Glutamatergic neuron (in vitro differentiated cells): Measurements from ENCODE around the gene NELL2. TPM values are rescaled to one million over a fixed set of nuclear protein-coding genes. Genes with fewer than 3 reads are reported as not detected.

Experiments used
- DNase-seq: peaks from one replicate; pipeline ENCODE4 v3.0.0; 2022
- H3K27ac Mint-ChIP-seq: one replicate; pipeline ENCODE4 v1.8.0; 2020; ENCODE audit warnings: mild to moderate bottlenecking, mixed read lengths, inconsistent platforms; ENCODE audit not compliant: unreplicated experiment
- H3K27me3 Mint-ChIP-seq: one replicate; pipeline ENCODE4 v1.8.0; 2020; ENCODE audit warnings: mild to moderate bottlenecking, moderate library complexity, mixed read lengths, inconsistent platforms; ENCODE audit not compliant: unreplicated experiment
- H3K36me3 Mint-ChIP-seq: one replicate; pipeline ENCODE4 v1.8.0; 2020; ENCODE audit warnings: mild to moderate bottlenecking, mixed read lengths, inconsistent platforms; ENCODE audit not compliant: unreplicated experiment
- H3K4me1 Mint-ChIP-seq: one replicate; pipeline ENCODE4 v1.8.0; 2020; ENCODE audit warnings: mild to moderate bottlenecking, low read depth, mixed read lengths, inconsistent platforms; ENCODE audit not compliant: unreplicated experiment
- H3K4me3 Mint-ChIP-seq: one replicate; pipeline ENCODE4 v1.8.0; 2020; ENCODE audit warnings: mild to moderate bottlenecking, mixed read lengths, inconsistent platforms; ENCODE audit not compliant: unreplicated experiment
- H3K9me3 Mint-ChIP-seq: one replicate; pipeline ENCODE4 v1.8.0; 2020; ENCODE audit warnings: mild to moderate bottlenecking, moderate library complexity, mixed read lengths, inconsistent platforms; ENCODE audit not compliant: unreplicated experiment
- total RNA-seq: library from RNA; stranded (reverse); fragmentation: NEBNext Ultra II Directional; extraction: Animal tissue kit (Norgen Biotek cat#: 25700); gene quantifications from one replicate; pipeline ENCODE4 v1.2.1, GENCODE V29; 2021; ENCODE audit not compliant: unreplicated experiment
- TF ChIP-seq, protein P1 (sequence below): fragments of 200-600 bp; sonication (generic); IDR thresholded peaks from one replicate; pipeline ENCODE4 v1.5.0; 2021; ENCODE audit not compliant: partially characterized antibody, unreplicated experiment

Gene NELL2
- total RNA-seq, 1 donor from 2014 or later: 140 TPM

DNA sequence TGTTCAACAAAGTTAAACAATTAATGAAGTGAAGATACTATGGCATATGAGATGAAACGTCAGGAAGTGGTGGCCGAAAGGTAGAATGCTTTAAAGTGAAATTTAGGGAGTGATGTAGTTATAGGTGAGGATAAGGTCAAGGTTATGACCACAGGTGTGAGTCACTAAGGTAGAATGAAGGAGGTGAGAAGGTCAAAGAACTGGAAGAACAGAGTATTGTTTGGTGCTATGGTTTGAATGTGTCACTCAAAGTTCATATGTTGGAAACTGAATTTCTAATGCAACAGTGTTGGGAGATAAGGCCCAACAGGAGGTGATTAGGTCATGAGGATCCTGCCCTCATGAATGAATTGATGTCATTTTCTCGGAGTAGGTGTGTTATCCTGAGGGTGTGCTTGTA, 293.6 kb downstream of the NELL2 start:
- H3K4me1 Mint-ChIP-seq: peaks cover 1% of the 10 kb centered on the region
- TF ChIP-seq, protein P1, sequence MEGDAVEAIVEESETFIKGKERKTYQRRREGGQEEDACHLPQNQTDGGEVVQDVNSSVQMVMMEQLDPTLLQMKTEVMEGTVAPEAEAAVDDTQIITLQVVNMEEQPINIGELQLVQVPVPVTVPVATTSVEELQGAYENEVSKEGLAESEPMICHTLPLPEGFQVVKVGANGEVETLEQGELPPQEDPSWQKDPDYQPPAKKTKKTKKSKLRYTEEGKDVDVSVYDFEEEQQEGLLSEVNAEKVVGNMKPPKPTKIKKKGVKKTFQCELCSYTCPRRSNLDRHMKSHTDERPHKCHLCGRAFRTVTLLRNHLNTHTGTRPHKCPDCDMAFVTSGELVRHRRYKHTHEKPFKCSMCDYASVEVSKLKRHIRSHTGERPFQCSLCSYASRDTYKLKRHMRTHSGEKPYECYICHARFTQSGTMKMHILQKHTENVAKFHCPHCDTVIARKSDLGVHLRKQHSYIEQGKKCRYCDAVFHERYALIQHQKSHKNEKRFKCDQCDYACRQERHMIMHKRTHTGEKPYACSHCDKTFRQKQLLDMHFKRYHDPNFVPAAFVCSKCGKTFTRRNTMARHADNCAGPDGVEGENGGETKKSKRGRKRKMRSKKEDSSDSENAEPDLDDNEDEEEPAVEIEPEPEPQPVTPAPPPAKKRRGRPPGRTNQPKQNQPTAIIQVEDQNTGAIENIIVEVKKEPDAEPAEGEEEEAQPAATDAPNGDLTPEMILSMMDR: no peak
- no peak overlapping the region for H3K4me3 Mint-ChIP-seq
- no peaks in the 10 kb centered on the region for H3K36me3 Mint-ChIP-seq
- peaks cover 3% of the 10 kb centered on the region for H3K27me3 Mint-ChIP-seq
- H3K27ac Mint-ChIP-seq: no peak overlapping the region
- no peak for DNase-seq
- H3K9me3 Mint-ChIP-seq: no peaks in the 10 kb centered on the region

DNA sequence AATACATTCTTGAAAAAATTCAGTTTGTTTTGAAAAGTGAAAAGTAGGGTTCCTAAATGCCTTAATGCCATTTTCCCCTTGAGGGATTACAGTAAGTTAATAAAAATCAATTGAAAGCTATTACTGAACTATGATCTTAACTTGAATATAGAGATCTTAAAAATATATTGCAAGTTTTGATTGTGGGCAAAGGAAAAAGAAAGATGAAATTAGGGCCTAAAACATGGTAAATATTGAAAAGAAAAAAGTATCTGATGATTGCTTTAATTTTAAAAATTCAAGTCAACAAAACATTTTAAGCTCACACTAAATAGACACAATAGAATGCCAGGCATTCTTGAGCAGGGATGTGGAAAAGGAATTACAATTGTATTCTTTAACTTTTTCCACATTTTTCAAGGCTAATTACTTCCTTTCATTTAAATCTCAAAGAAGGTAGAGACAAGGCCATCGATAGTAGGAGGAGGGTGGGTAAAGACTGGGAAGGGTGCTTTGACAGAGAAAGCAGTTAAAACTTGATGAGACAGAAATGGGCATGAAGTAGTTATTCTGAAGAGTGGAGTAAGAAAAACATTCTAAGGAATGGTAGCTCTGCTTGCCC, 294.4 kb downstream of the NELL2 start:
- TF ChIP-seq, protein P1: no peak
- H3K9me3 Mint-ChIP-seq: no peaks in the 10 kb centered on the region
- H3K4me3 Mint-ChIP-seq: no peak overlapping the region
- no peak overlapping the region for H3K27ac Mint-ChIP-seq
- no peak for DNase-seq
- peaks cover 1% of the 10 kb centered on the region for H3K4me1 Mint-ChIP-seq
- peaks cover 3% of the 10 kb centered on the region for H3K27me3 Mint-ChIP-seq
- no peaks in the 10 kb centered on the region for H3K36me3 Mint-ChIP-seq

DNA sequence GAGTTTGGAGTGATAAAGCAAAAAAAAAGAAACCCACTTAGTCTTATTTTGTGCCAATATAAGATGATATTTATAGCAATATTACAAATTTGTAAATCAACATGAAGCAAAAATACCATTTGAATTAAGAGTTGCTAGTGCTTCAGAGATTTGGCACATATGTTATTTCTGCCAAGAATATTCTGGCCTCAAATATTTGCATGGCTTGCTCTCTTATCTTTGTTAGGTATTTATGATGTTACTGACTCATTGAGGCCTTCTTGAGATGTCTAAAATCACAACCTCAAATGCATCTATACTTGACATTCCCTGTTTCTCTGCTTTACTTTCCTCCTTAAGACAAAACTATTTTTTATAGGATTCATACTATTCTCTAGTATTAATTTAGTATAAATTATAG, 301.5 kb downstream of the NELL2 start:
- DNase-seq: no peak
- Mint-ChIP-seq H3K27ac (no peak overlapping the region), H3K4me1 (peaks cover 11% of the 10 kb centered on the region), H3K27me3 (peaks cover 1% of the 10 kb centered on the region), H3K4me3 (no peak overlapping the region), H3K9me3 (no peaks in the 10 kb centered on the region), H3K36me3 (no peaks in the 10 kb centered on the region)
- TF ChIP-seq, protein P1: no peak

DNA sequence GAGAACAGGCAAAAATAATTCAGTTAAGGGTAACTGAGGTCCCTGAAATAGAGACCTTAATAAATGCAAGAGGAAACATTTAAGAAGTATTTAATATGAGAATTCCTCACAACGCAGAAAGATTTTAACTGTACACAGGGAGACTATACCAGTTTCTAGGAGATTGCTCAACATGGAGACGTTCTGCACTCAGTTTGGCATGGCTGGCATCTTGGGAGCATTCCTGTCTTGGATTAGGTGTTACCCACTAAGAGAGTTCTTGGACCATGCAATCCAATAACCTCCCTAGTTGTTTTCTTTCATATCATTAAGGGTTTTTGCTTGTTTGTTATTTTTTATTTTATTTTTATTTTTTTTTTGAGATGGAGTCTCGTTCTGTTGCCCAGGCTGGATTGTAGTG, 302.4 kb downstream of the NELL2 start:
- H3K27me3 Mint-ChIP-seq: peaks cover 1% of the 10 kb centered on the region
- H3K4me1 Mint-ChIP-seq: peaks cover 11% of the 10 kb centered on the region
- no peak overlapping the region for H3K27ac Mint-ChIP-seq
- no peaks in the 10 kb centered on the region for H3K9me3 Mint-ChIP-seq
- no peak for DNase-seq
- no peak overlapping the region for H3K4me3 Mint-ChIP-seq
- TF ChIP-seq, protein P1: no peak
- H3K36me3 Mint-ChIP-seq: no peaks in the 10 kb centered on the region

DNA sequence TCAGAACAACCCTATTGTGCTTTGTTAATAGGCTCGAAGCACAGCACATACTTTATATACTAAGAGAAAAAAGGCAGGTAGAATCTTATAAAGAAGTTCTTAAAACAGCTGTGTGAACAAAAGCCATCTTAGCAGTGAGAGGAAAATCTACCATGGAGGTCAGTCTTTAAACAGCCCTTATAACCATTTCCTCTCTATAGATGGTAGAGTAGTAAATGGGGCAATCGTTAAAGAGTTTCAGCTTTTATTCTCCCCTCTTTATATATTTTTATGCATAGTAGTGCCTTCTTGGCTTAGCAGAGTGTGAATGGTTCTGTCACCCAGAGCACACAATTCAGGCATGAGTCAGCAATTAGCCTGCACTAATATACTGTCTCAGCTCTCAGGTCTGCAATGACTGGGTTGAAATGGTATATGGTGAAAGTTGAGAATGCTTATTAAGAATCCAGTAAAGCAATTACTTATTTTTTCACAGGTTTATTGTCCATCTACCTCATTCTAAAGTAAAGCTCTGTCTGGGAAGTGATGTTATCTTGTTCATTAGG, 305.0 kb downstream of the NELL2 start:
- Mint-ChIP-seq H3K4me3 (no peak overlapping the region), H3K9me3 (no peaks in the 10 kb centered on the region), H3K4me1 (peaks cover 11% of the 10 kb centered on the region), H3K27me3 (peaks cover 1% of the 10 kb centered on the region), H3K36me3 (no peaks in the 10 kb centered on the region), H3K27ac (no peak overlapping the region)
- no peak for DNase-seq
- TF ChIP-seq, protein P1: no peak
